Measurements from ENCODE around the gene ASAP2.

The ASAP2 gene

GRCh38 chr2:9201185-9201891 is 5.3 kb upstream of the ASAP2 start:
- Histone ChIP-seq H3K27me3 (replicated peaks; ENCODE audit: insufficient read depth, low read length) (no peaks in the 10 kb centered on the region), H3K9me3 (replicated peaks; ENCODE audit: insufficient read depth, low read length) (no peaks in the 10 kb centered on the region), H3K4me3 (ENCODE audit: low read length) (no peak overlapping the region), H3K4me1 (ENCODE audit: low read length) (peaks cover 6% of the 10 kb centered on the region; the same call in 1 of the 2 replicates), H4K20me1 (ENCODE audit: insufficient read depth, low read length) (no peaks in the 10 kb centered on the region), H3K9me2 (replicated peaks; ENCODE audit: insufficient read depth, low read length) (no peaks in the 10 kb centered on the region), H3K79me2 (ENCODE audit: low read length) (no peaks in the 10 kb centered on the region), H3K9ac (ENCODE audit: low read length) (no peak overlapping the region), H2AFZ (ENCODE audit: low read length) (no peak overlapping the region), H3K27ac (ENCODE audit: low read length) (no peak overlapping the region), H3K4me2 (ENCODE audit: low read depth, low read length) (no peak overlapping the region), H3F3A (ENCODE audit: insufficient read depth, low read length) (no peaks in the 10 kb centered on the region), H3K36me3 (replicated peaks; ENCODE audit: insufficient read depth, low read length) (no peaks in the 10 kb centered on the region)
- TF ChIP-seq EZH2phosphoT487 (IDR thresholded peaks at IDR 0.05; ENCODE audit: low read length) (no peak), EZH2 (optimal IDR thresholded peaks at IDR 0.05; ENCODE audit: low read depth, low read length) (no peak)
- TF ChIP-seq, protein P1, sequence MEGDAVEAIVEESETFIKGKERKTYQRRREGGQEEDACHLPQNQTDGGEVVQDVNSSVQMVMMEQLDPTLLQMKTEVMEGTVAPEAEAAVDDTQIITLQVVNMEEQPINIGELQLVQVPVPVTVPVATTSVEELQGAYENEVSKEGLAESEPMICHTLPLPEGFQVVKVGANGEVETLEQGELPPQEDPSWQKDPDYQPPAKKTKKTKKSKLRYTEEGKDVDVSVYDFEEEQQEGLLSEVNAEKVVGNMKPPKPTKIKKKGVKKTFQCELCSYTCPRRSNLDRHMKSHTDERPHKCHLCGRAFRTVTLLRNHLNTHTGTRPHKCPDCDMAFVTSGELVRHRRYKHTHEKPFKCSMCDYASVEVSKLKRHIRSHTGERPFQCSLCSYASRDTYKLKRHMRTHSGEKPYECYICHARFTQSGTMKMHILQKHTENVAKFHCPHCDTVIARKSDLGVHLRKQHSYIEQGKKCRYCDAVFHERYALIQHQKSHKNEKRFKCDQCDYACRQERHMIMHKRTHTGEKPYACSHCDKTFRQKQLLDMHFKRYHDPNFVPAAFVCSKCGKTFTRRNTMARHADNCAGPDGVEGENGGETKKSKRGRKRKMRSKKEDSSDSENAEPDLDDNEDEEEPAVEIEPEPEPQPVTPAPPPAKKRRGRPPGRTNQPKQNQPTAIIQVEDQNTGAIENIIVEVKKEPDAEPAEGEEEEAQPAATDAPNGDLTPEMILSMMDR (IDR thresholded peaks at IDR 0.05; ENCODE audit: low read length), result no peak
- DNase-seq, result no peak

GRCh38 chr2:9203006-9203405 is 3.6 kb upstream of the ASAP2 start:
- no peak for TF ChIP-seq EZH2phosphoT487 (IDR thresholded peaks at IDR 0.05; ENCODE audit: low read length)
- TF ChIP-seq EZH2 (optimal IDR thresholded peaks at IDR 0.05; ENCODE audit: low read depth, low read length), result no peak
- TF ChIP-seq, protein P1 (IDR thresholded peaks at IDR 0.05; ENCODE audit: low read length), result no peak
- no peaks in the 10 kb centered on the region for H4K20me1 ChIP-seq (ENCODE audit: insufficient read depth, low read length)
- no peak overlapping the region for H3K4me2 ChIP-seq (ENCODE audit: low read depth, low read length)
- no peak overlapping the region for H3K4me3 ChIP-seq (ENCODE audit: low read length)
- no peak overlapping the region for H3K27ac ChIP-seq (ENCODE audit: low read length)
- H3F3A ChIP-seq (ENCODE audit: insufficient read depth, low read length), result peaks cover 5% of the 10 kb centered on the region; the same call in 1 of the 2 replicates
- no peak for DNase-seq
- no peaks in the 10 kb centered on the region for H3K9me2 ChIP-seq (replicated peaks; ENCODE audit: insufficient read depth, low read length)
- H3K79me2 ChIP-seq (ENCODE audit: low read length), result peaks cover 3% of the 10 kb centered on the region; the same call in 1 of the 2 replicates
- H3K4me1 ChIP-seq (ENCODE audit: low read length), result peaks cover 6% of the 10 kb centered on the region; the same call in 1 of the 2 replicates
- H2AFZ ChIP-seq (ENCODE audit: low read length), result no peak overlapping the region
- no peaks in the 10 kb centered on the region for H3K9me3 ChIP-seq (replicated peaks; ENCODE audit: insufficient read depth, low read length)
- no peaks in the 10 kb centered on the region for H3K27me3 ChIP-seq (replicated peaks; ENCODE audit: insufficient read depth, low read length)
- H3K9ac ChIP-seq (ENCODE audit: low read length), result no peak overlapping the region
- no peaks in the 10 kb centered on the region for H3K36me3 ChIP-seq (replicated peaks; ENCODE audit: insufficient read depth, low read length)

DNA sequence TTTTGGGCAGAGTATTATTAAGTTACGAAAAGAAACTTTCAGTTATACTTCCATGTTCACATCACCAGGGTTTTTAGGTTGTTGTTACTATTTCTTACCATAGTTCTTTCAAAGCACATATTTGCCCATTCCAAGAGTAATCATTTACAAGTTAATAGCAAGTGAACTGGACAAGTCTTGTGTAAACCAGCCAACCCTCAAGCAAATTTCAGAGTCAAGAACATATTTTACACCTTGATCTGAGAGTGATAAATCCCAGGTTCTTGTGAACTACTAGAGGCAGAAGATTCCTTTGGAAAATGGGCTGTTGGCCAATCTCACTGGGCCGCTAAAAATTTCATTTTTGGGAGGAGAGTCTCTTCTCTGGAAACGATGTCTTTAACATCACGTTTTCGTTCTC is 2.7 kb upstream of the ASAP2 start:
- H4K20me1 ChIP-seq (ENCODE audit: insufficient read depth, low read length), result no peaks in the 10 kb centered on the region
- peaks cover 9% of the 10 kb centered on the region; the same call in 1 of the 2 replicates for H3K4me1 ChIP-seq (ENCODE audit: low read length)
- H2AFZ ChIP-seq (ENCODE audit: low read length), result no peak overlapping the region
- peaks cover 5% of the 10 kb centered on the region; the same call in 1 of the 2 replicates for H3F3A ChIP-seq (ENCODE audit: insufficient read depth, low read length)
- no peak overlapping the region for H3K27ac ChIP-seq (ENCODE audit: low read length)
- H3K4me3 ChIP-seq (ENCODE audit: low read length), result no peak overlapping the region
- H3K27me3 ChIP-seq (replicated peaks; ENCODE audit: insufficient read depth, low read length), result no peaks in the 10 kb centered on the region
- no peak overlapping the region for H3K4me2 ChIP-seq (ENCODE audit: low read depth, low read length)
- peaks cover 8% of the 10 kb centered on the region; the same call in 1 of the 2 replicates for H3K79me2 ChIP-seq (ENCODE audit: low read length)
- H3K9me2 ChIP-seq (replicated peaks; ENCODE audit: insufficient read depth, low read length), result no peaks in the 10 kb centered on the region
- no peaks in the 10 kb centered on the region for H3K36me3 ChIP-seq (replicated peaks; ENCODE audit: insufficient read depth, low read length)
- no peak for TF ChIP-seq EZH2 (optimal IDR thresholded peaks at IDR 0.05; ENCODE audit: low read depth, low read length)
- TF ChIP-seq, protein P1 (IDR thresholded peaks at IDR 0.05; ENCODE audit: low read length), result no peak
- TF ChIP-seq EZH2phosphoT487 (IDR thresholded peaks at IDR 0.05; ENCODE audit: low read length), result no peak
- no peak for DNase-seq
- H3K9me3 ChIP-seq (replicated peaks; ENCODE audit: insufficient read depth, low read length), result no peaks in the 10 kb centered on the region
- no peak overlapping the region for H3K9ac ChIP-seq (ENCODE audit: low read length)
